Upper lobe of left lung (tissue), 4 donors: ENCODE results near the gene SEC23A.
"Not testable (repeated sequence)": the region's sequence is repeated elsewhere in the genome, so short reads cannot be mapped to it uniquely, and the experiment has no call there.

Experiments
- CTCF ChIP-seq, 6 experiments: fragments of 450-650 bp in 4 of 6; fragments of 200-600 bp in 2 of 6; sonication (generic) in 2 of 6; IDR thresholded peaks; one replicate each; pipeline ENCODE4 v1.5.1; 2016 to 2019; ENCODE audit warnings: antibody characterized with exemption in 6 of 6
- EP300 ChIP-seq, 4 donors: sonication (generic); formaldehyde crosslinking; IDR thresholded peaks; one replicate each; pipeline ENCODE4 v1.5.1; 2017; ENCODE audit warnings: antibody characterized with exemption in 4 of 4, control low read depth in 2 of 4
- POLR2A ChIP-seq, 4 donors: fragments of 450-650 bp; IDR thresholded peaks; one replicate each; pipeline ENCODE4 v1.5.1; 2016 to 2017; ENCODE audit warnings: antibody characterized with exemption in 4 of 4, mild to moderate bottlenecking in 2 of 4

GRCh38 chr14:39008965-39009364 lies 94.1 kb downstream of the SEC23A start:
- TF ChIP-seq CTCF, POLR2A, EP300 (IDR thresholded peaks at IDR 0.05): not testable (repeated sequence)
